Panc1 (cell line): ENCODE measurements around the gene KIF1A.

Experiments
- POLR2AphosphoS5 ChIP-seq: IDR thresholded peaks from 2 replicates; pipeline ENCODE4 v1.6.1; 2012; ENCODE audit warnings: mild to moderate bottlenecking, low read depth, low read length, moderate library complexity
- SIN3A ChIP-seq: IDR thresholded peaks from 2 replicates; pipeline ENCODE4 v1.6.1; 2012; ENCODE audit warnings: low read depth, mild to moderate bottlenecking, low read length, moderate library complexity, borderline replicate concordance; ENCODE audit not compliant: insufficient read depth
- TCF7L2 ChIP-seq: IDR thresholded peaks from 2 replicates; pipeline ENCODE4 v1.6.1; 2011; ENCODE audit warnings: mild to moderate bottlenecking, low read depth, low read length, inconsistent platforms
- TF ChIP-seq, protein P1 (sequence below): fragments of 450-650 bp; IDR thresholded peaks from 2 replicates; pipeline ENCODE4 v1.5.1; 2017; ENCODE audit warnings: mild to moderate bottlenecking
- TF ChIP-seq, protein P2 (sequence below), 2 experiments: IDR thresholded peaks; 2 replicates each; pipeline ENCODE4 v1.6.1; 2011 to 2012; ENCODE audit warnings: low read depth in 2 of 2, control low read depth in 1 of 2, low read length in 1 of 2, mild to moderate bottlenecking in 1 of 2, moderate library complexity in 1 of 2; ENCODE audit not compliant: insufficient read depth in 1 of 2

DNA sequence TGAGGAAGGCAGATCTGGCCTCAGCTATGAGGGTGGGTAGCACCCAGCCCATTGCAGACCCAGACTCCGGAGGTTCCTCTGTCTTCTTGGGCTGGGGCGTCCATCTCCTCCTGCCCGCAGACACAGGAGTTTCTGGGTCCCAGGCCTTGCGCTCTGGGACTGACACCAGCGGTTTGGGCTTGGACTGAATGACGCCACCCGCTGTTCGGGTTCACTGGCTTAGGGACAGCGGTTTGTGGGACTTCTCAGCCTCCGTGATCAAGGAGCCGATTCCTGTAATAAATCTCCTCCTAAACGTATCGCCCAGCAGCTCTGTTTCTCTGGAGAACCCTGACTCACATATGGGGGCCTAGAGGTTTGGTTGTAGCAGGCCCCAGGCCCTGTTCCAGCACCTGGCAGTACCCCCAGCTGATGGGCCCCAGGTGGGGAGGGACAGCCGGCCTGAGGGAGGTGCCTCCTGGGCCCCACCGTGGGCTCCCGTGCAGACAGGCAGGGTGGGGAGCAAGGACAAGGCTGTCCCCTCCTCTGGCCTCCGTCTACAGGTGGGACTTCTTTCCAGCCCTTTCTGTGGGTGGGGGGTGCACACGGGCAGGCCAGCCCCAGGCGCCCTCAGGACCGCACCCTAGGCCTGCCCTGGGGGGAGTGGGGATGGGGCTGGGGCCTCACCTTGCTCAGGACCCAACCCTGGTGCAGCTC, 132.8 kb downstream of the KIF1A start:
- TF ChIP-seq, protein P1, sequence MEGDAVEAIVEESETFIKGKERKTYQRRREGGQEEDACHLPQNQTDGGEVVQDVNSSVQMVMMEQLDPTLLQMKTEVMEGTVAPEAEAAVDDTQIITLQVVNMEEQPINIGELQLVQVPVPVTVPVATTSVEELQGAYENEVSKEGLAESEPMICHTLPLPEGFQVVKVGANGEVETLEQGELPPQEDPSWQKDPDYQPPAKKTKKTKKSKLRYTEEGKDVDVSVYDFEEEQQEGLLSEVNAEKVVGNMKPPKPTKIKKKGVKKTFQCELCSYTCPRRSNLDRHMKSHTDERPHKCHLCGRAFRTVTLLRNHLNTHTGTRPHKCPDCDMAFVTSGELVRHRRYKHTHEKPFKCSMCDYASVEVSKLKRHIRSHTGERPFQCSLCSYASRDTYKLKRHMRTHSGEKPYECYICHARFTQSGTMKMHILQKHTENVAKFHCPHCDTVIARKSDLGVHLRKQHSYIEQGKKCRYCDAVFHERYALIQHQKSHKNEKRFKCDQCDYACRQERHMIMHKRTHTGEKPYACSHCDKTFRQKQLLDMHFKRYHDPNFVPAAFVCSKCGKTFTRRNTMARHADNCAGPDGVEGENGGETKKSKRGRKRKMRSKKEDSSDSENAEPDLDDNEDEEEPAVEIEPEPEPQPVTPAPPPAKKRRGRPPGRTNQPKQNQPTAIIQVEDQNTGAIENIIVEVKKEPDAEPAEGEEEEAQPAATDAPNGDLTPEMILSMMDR, result no peak
- TF ChIP-seq, protein P2, sequence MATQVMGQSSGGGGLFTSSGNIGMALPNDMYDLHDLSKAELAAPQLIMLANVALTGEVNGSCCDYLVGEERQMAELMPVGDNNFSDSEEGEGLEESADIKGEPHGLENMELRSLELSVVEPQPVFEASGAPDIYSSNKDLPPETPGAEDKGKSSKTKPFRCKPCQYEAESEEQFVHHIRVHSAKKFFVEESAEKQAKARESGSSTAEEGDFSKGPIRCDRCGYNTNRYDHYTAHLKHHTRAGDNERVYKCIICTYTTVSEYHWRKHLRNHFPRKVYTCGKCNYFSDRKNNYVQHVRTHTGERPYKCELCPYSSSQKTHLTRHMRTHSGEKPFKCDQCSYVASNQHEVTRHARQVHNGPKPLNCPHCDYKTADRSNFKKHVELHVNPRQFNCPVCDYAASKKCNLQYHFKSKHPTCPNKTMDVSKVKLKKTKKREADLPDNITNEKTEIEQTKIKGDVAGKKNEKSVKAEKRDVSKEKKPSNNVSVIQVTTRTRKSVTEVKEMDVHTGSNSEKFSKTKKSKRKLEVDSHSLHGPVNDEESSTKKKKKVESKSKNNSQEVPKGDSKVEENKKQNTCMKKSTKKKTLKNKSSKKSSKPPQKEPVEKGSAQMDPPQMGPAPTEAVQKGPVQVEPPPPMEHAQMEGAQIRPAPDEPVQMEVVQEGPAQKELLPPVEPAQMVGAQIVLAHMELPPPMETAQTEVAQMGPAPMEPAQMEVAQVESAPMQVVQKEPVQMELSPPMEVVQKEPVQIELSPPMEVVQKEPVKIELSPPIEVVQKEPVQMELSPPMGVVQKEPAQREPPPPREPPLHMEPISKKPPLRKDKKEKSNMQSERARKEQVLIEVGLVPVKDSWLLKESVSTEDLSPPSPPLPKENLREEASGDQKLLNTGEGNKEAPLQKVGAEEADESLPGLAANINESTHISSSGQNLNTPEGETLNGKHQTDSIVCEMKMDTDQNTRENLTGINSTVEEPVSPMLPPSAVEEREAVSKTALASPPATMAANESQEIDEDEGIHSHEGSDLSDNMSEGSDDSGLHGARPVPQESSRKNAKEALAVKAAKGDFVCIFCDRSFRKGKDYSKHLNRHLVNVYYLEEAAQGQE (IDR thresholded peaks at IDR 0.05; ENCODE audit: insufficient read depth in 1 of 2, low read depth in 2 of 2, low read length in 1 of 2), result no peak
- TF ChIP-seq POLR2AphosphoS5 (no peak), SIN3A (no peak), TCF7L2 (no peak)
